ENCODE measurements around the gene C2CD4D.

Gene C2CD4D

GRCh38 chr1:151834239-151834638, 5.4 kb downstream of the C2CD4D start:
- TF ChIP-seq FOXP2 (optimal IDR thresholded peaks at IDR 0.05; ENCODE audit: borderline replicate concordance, extremely low read depth, extremely low read length, insufficient read depth): no peak
- no peak for TF ChIP-seq SIN3A (IDR thresholded peaks at IDR 0.05; ENCODE audit: borderline replicate concordance, insufficient read depth, low read length)
- TF ChIP-seq TAF1 (IDR thresholded peaks at IDR 0.05; ENCODE audit: borderline replicate concordance, insufficient read depth, low read length): no peak
- TF ChIP-seq REST (IDR thresholded peaks at IDR 0.05; ENCODE audit: insufficient read depth in 1 of 2, low read depth in 2 of 2, low read length in 2 of 2): no peak
- TF ChIP-seq POLR2AphosphoS5 (IDR thresholded peaks at IDR 0.05; ENCODE audit: low read depth, low read length): no peak

GRCh38 chr1:151833172-151833900, 6.3 kb downstream of the C2CD4D start:
- TF ChIP-seq POLR2AphosphoS5 (IDR thresholded peaks at IDR 0.05; ENCODE audit: low read depth, low read length) (no peak), REST (IDR thresholded peaks at IDR 0.05; ENCODE audit: insufficient read depth in 1 of 2, low read depth in 2 of 2, low read length in 2 of 2) (no peak), FOXP2 (optimal IDR thresholded peaks at IDR 0.05; ENCODE audit: borderline replicate concordance, extremely low read depth, extremely low read length, insufficient read depth) (no peak), TAF1 (IDR thresholded peaks at IDR 0.05; ENCODE audit: borderline replicate concordance, insufficient read depth, low read length) (no peak), SIN3A (IDR thresholded peaks at IDR 0.05; ENCODE audit: borderline replicate concordance, insufficient read depth, low read length) (no peak)

GRCh38 chr1:151832318-151832980, 7.2 kb downstream of the C2CD4D start:
- TF ChIP-seq TAF1 (IDR thresholded peaks at IDR 0.05; ENCODE audit: borderline replicate concordance, insufficient read depth, low read length) (no peak), FOXP2 (optimal IDR thresholded peaks at IDR 0.05; ENCODE audit: borderline replicate concordance, extremely low read depth, extremely low read length, insufficient read depth) (no peak), REST (IDR thresholded peaks at IDR 0.05; ENCODE audit: insufficient read depth in 1 of 2, low read depth in 2 of 2, low read length in 2 of 2) (no peak), SIN3A (IDR thresholded peaks at IDR 0.05; ENCODE audit: borderline replicate concordance, insufficient read depth, low read length) (no peak), POLR2AphosphoS5 (IDR thresholded peaks at IDR 0.05; ENCODE audit: low read depth, low read length) (no peak)

GRCh38 chr1:151831605-151832004, 8.0 kb downstream of the C2CD4D start, which contains the start of gene RORC:
Gene RORC (minus strand): TSS chr1:151831802. CDS start chr1:151831764, 38 bp downstream.
- TF ChIP-seq REST (IDR thresholded peaks at IDR 0.05; ENCODE audit: insufficient read depth in 1 of 2, low read depth in 2 of 2, low read length in 2 of 2) (no peak), FOXP2 (optimal IDR thresholded peaks at IDR 0.05; ENCODE audit: borderline replicate concordance, extremely low read depth, extremely low read length, insufficient read depth) (no peak), POLR2AphosphoS5 (IDR thresholded peaks at IDR 0.05; ENCODE audit: low read depth, low read length) (no peak), TAF1 (IDR thresholded peaks at IDR 0.05; ENCODE audit: borderline replicate concordance, insufficient read depth, low read length) (no peak), SIN3A (IDR thresholded peaks at IDR 0.05; ENCODE audit: borderline replicate concordance, insufficient read depth, low read length) (no peak)
